HepG2 (cell line): ENCODE data around the gene ECD. TPM values are rescaled to one million over a fixed set of nuclear protein-coding genes. Genes with fewer than 3 reads are reported as not detected.
A peak's percentile ranks its signal among the peaks of the same experiment; 100 is the strongest.

Experiments
- CBX1 ChIP-seq: IDR thresholded peaks from one replicate; pipeline ENCODE4 v1.6.1; 2016; ENCODE audit warnings: antibody characterized with exemption, low read depth
- FOSL1 ChIP-seq: sonication (generic); formaldehyde crosslinking; IDR thresholded peaks from 2 replicates; pipeline ENCODE4 v1.9.0; 2021; ENCODE audit warnings: missing genetic modification reagents, borderline replicate concordance
- HINFP ChIP-seq: sonication (generic); formaldehyde crosslinking; IDR thresholded peaks from 2 replicates; pipeline ENCODE4 v1.4.0; 2020; ENCODE audit warnings: low read depth, mild to moderate bottlenecking, missing genetic modification reagents
- JARID2 ChIP-seq: sonication (generic); formaldehyde crosslinking; IDR thresholded peaks from 2 replicates; pipeline ENCODE4 v1.8.1; 2023; ENCODE audit warnings: missing genetic modification reagents, inconsistent platforms; ENCODE audit not compliant: insufficient replicate concordance
- MAFK ChIP-seq, 2 experiments: IDR thresholded peaks in 1 of 2; conservative IDR thresholded peaks in 1 of 2; 2 replicates each; pipeline ENCODE4 v1.6.1; 2011; ENCODE audit warnings: improper control_type of control experiment in 2 of 2, low read length in 2 of 2
- NBN ChIP-seq: fragments of 450-650 bp; conservative IDR thresholded peaks from 2 replicates; pipeline ENCODE4 v1.6.1; 2017
- NR2F2 ChIP-seq: IDR thresholded peaks from 2 replicates; pipeline ENCODE4 v1.6.1; 2012; ENCODE audit warnings: low read depth, inconsistent platforms, borderline replicate concordance
- POLR2A ChIP-seq, 2 experiments: IDR thresholded peaks; 2 replicates each; pipeline ENCODE4 v1.6.1; 2011; ENCODE audit warnings: low read depth in 2 of 2, low read length in 2 of 2, mild to moderate bottlenecking in 1 of 2, moderate library complexity in 1 of 2; ENCODE audit not compliant: insufficient read depth in 1 of 2
- SMC3 ChIP-seq: IDR thresholded peaks from 2 replicates; pipeline ENCODE4 v1.6.1; 2011; ENCODE audit warnings: low read length, improper control_type of control experiment
- SP2 ChIP-seq: sonication (generic); formaldehyde crosslinking; IDR thresholded peaks from 2 replicates; pipeline ENCODE4 v1.5.1; 2020; ENCODE audit warnings: mild to moderate bottlenecking, missing genetic modification reagents
- ZFP1 ChIP-seq: IDR thresholded peaks from 2 replicates; pipeline ENCODE4 v1.6.1; 2016
- ZFP62 ChIP-seq: sonication (generic); formaldehyde crosslinking; IDR thresholded peaks from 2 replicates; pipeline ENCODE4 v1.4.0; 2020; ENCODE audit warnings: missing genetic modification reagents
- ZNF143 ChIP-seq: sonication (generic); formaldehyde crosslinking; IDR thresholded peaks from 2 replicates; pipeline ENCODE4 v1.4.0; 2020; ENCODE audit warnings: missing genetic modification reagents
- ZNF432 ChIP-seq: sonication (generic); formaldehyde crosslinking; IDR thresholded peaks from 2 replicates; pipeline ENCODE4 v1.5.0; 2020; ENCODE audit warnings: missing genetic modification reagents, mild to moderate bottlenecking, borderline replicate concordance
- ZNF569 ChIP-seq: sonication (generic); formaldehyde crosslinking; IDR thresholded peaks from 2 replicates; pipeline ENCODE4 v1.5.0; 2020; ENCODE audit warnings: mild to moderate bottlenecking, missing genetic modification reagents, moderate library complexity, borderline replicate concordance
- ZSCAN9 ChIP-seq: IDR thresholded peaks from 2 replicates; pipeline ENCODE4 v1.6.1; 2016; ENCODE audit warnings: borderline replicate concordance
- polyA plus RNA-seq, 8 experiments: library from polyadenylated mRNA; depleted of rRNA in 3 of 8; stranded (reverse) in 7 of 8; unstranded in 1 of 8; fragments of >200 nt; fragmentation: Illumina TruSeq in 4 of 8; extraction: Trizol in 4 of 8; gene quantifications; 2 replicates each; pipeline versions ENCODE4 v1.2.1 to v1.2.3, GENCODE V29; 2011 to 2016; ENCODE audit warnings: low read depth in 4 of 8, missing spikeins in 1 of 8, mixed read lengths in 1 of 8; ENCODE audit not compliant: insufficient read depth in 1 of 8
- total RNA-seq, 5 experiments: library from RNA; depleted of rRNA; stranded (reverse); fragments of >200 nt; fragmentation: Illumina TruSeq; extraction: Trizol; gene quantifications; 2 replicates each; pipeline ENCODE4 v1.2.3, GENCODE V29; 2016; ENCODE audit warnings: low read depth in 1 of 5
- TF ChIP-seq, protein P1 (sequence below): sonication (generic); formaldehyde crosslinking; IDR thresholded peaks from 2 replicates; pipeline ENCODE4 v1.8.1; 2022; ENCODE audit warnings: low read depth, mild to moderate bottlenecking, missing genetic modification reagents
- TF ChIP-seq, protein P2 (sequence below): sonication (generic); formaldehyde crosslinking; IDR thresholded peaks from 2 replicates; pipeline ENCODE4 v1.4.0; 2020; ENCODE audit warnings: mild to moderate bottlenecking, missing genetic modification reagents
- TF ChIP-seq, protein P3 (sequence below): sonication (generic); formaldehyde crosslinking; IDR thresholded peaks from 2 replicates; pipeline ENCODE4 v1.5.0; 2020; ENCODE audit warnings: mild to moderate bottlenecking, missing genetic modification reagents, borderline replicate concordance

ECD gene
- total and polyA plus RNA-seq, 2 of the 13 experiments (the other 11 are each of a cell fraction or from before 2014, with no cell fraction given): 21.5 to 27.6 TPM

GRCh38 chr10:73110345-73110849 is 57.4 kb downstream of the ECD start, which contains the start of gene NUDT13 (continued):
- TF ChIP-seq ZFP62 (CRISPR knock-in tag) (0 out of 2 replicates have a peak, but pooled peaks have one; percentile 37), MAFK (conservative IDR thresholded peaks at IDR 0.05 in 1 of 2, IDR thresholded peaks at IDR 0.05 in 1 of 2; ENCODE audit: low read length in 2 of 2) (no peak), ZFP1 (peak; percentile 71; the same call in 1 of the 2 replicates), FOSL1 (CRISPR knock-in tag) (no peak), ZNF432 (CRISPR knock-in tag) (no peak), NR2F2 (peak; percentile 26; the same call in 1 of the 2 replicates), ZNF143 (peak; percentile 100), SMC3 (no peak), ZNF569 (CRISPR knock-in tag) (no peak), JARID2 (no peak), HINFP (CRISPR knock-in tag) (0 out of 2 replicates have a peak, but pooled peaks have one; percentile 57), SP2 (CRISPR knock-in tag) (no peak), POLR2A (IDR thresholded peaks at IDR 0.05; ENCODE audit: insufficient read depth in 1 of 2, low read depth in 2 of 2, low read length in 2 of 2) (peak; percentile 68 to 71), ZSCAN9 (CRISPR knock-in tag) (no peak), CBX1 (peak; percentile 55), NBN (no peak)
- TF ChIP-seq, protein P1, sequence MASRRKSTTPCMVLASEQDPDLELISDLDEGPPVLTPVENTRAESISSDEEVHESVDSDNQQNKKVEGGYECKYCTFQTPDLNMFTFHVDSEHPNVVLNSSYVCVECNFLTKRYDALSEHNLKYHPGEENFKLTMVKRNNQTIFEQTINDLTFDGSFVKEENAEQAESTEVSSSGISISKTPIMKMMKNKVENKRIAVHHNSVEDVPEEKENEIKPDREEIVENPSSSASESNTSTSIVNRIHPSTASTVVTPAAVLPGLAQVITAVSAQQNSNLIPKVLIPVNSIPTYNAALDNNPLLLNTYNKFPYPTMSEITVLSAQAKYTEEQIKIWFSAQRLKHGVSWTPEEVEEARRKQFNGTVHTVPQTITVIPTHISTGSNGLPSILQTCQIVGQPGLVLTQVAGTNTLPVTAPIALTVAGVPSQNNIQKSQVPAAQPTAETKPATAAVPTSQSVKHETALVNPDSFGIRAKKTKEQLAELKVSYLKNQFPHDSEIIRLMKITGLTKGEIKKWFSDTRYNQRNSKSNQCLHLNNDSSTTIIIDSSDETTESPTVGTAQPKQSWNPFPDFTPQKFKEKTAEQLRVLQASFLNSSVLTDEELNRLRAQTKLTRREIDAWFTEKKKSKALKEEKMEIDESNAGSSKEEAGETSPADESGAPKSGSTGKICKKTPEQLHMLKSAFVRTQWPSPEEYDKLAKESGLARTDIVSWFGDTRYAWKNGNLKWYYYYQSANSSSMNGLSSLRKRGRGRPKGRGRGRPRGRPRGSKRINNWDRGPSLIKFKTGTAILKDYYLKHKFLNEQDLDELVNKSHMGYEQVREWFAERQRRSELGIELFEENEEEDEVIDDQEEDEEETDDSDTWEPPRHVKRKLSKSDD (CRISPR knock-in tag): peak; percentile 56; the same call in 1 of the 2 replicates
- TF ChIP-seq, protein P2, sequence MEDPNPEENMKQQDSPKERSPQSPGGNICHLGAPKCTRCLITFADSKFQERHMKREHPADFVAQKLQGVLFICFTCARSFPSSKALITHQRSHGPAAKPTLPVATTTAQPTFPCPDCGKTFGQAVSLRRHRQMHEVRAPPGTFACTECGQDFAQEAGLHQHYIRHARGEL (CRISPR knock-in tag): no peak
- TF ChIP-seq, protein P3, sequence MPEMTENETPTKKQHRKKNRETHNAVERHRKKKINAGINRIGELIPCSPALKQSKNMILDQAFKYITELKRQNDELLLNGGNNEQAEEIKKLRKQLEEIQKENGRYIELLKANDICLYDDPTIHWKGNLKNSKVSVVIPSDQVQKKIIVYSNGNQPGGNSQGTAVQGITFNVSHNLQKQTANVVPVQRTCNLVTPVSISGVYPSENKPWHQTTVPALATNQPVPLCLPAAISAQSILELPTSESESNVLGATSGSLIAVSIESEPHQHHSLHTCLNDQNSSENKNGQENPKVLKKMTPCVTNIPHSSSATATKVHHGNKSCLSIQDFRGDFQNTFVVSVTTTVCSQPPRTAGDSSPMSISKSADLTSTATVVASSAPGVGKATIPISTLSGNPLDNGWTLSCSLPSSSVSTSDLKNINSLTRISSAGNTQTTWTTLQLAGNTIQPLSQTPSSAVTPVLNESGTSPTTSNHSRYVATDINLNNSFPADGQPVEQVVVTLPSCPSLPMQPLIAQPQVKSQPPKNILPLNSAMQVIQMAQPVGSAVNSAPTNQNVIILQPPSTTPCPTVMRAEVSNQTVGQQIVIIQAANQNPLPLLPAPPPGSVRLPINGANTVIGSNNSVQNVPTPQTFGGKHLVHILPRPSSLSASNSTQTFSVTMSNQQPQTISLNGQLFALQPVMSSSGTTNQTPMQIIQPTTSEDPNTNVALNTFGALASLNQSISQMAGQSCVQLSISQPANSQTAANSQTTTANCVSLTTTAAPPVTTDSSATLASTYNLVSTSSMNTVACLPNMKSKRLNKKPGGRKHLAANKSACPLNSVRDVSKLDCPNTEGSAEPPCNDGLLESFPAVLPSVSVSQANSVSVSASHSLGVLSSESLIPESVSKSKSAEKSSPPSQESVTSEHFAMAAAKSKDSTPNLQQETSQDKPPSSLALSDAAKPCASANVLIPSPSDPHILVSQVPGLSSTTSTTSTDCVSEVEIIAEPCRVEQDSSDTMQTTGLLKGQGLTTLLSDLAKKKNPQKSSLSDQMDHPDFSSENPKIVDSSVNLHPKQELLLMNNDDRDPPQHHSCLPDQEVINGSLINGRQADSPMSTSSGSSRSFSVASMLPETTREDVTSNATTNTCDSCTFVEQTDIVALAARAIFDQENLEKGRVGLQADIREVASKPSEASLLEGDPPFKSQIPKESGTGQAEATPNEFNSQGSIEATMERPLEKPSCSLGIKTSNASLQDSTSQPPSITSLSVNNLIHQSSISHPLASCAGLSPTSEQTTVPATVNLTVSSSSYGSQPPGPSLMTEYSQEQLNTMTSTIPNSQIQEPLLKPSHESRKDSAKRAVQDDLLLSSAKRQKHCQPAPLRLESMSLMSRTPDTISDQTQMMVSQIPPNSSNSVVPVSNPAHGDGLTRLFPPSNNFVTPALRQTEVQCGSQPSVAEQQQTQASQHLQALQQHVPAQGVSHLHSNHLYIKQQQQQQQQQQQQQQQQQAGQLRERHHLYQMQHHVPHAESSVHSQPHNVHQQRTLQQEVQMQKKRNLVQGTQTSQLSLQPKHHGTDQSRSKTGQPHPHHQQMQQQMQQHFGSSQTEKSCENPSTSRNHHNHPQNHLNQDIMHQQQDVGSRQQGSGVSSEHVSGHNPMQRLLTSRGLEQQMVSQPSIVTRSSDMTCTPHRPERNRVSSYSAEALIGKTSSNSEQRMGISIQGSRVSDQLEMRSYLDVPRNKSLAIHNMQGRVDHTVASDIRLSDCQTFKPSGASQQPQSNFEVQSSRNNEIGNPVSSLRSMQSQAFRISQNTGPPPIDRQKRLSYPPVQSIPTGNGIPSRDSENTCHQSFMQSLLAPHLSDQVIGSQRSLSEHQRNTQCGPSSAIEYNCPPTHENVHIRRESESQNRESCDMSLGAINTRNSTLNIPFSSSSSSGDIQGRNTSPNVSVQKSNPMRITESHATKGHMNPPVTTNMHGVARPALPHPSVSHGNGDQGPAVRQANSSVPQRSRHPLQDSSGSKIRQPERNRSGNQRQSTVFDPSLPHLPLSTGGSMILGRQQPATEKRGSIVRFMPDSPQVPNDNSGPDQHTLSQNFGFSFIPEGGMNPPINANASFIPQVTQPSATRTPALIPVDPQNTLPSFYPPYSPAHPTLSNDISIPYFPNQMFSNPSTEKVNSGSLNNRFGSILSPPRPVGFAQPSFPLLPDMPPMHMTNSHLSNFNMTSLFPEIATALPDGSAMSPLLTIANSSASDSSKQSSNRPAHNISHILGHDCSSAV (CRISPR knock-in tag): no peak
